ENCODE data around the gene ORC2. TPM values are rescaled to one million over a fixed set of nuclear protein-coding genes. Genes with fewer than 3 reads are reported as not detected.

The ORC2 gene
- total RNA-seq, 1 donor from 2014 or later, result 25.6 TPM

GRCh38 chr2:200860092-200860795 lies 103.2 kb downstream of the ORC2 start:
- no peak for DNase-seq

Small RNAs within 50 kb of the gene (small RNA-seq; reads per million reads assigned to genes)
- gene RF00019 (not detected), gene RNU6-312P (not detected), gene RNU6-762P (not detected)

Other genes starting within 250 kb of the ORC2 start
- gene BZW1, start 151.8 kb downstream of the ORC2 start, total RNA-seq, result 444 TPM
- 244 TPM for gene CLK1, start 99.0 kb downstream of the ORC2 start, total RNA-seq
- gene PPIL3, start 74.6 kb downstream of the ORC2 start, total RNA-seq, result 47.4 TPM
- 34.9 TPM for gene NIF3L1, start 74.3 kb downstream of the ORC2 start, total RNA-seq
- 54.4 TPM for gene HYCC2, start 108.0 kb upstream of the ORC2 start, total RNA-seq
- gene NDUFB3, start 108.3 kb upstream of the ORC2 start, total RNA-seq, result 39.8 TPM
- 35.1 TPM for gene CFLAR, start 152.5 kb upstream of the ORC2 start, total RNA-seq
- 2.0 TPM for gene CASP10, start 219.5 kb upstream of the ORC2 start, total RNA-seq

Data from occipital lobe (tissue), 3 donors.